Hepatocyte (in vitro differentiated cells): ENCODE data around the gene SHISA6. TPM values are rescaled to one million over a fixed set of nuclear protein-coding genes. Genes with fewer than 3 reads are reported as not detected.

Experiments used
- DNase-seq: peaks from one replicate; pipeline ENCODE4 v3.0.0-alpha.2; 2016; ENCODE audit warnings: low spot score
- H2AFZ ChIP-seq: fragments of 200-600 bp; sonication (generic); 2 replicates; pipeline ENCODE4 v1.6.0; 2016; ENCODE audit warnings: antibody characterized with exemption, mild to moderate bottlenecking
- H3K27ac ChIP-seq: fragments of 200-600 bp; sonication (generic); 2 replicates; pipeline ENCODE4 v1.5.1; 2016; ENCODE audit warnings: mild to moderate bottlenecking
- H3K27me3 ChIP-seq: fragments of 200-600 bp; sonication (generic); 2 replicates; pipeline ENCODE4 v1.6.1; 2016
- H3K36me3 ChIP-seq: fragments of 200-600 bp; sonication (generic); replicated peaks from 2 replicates; pipeline ENCODE4 v1.5.1; 2016; ENCODE audit warnings: low read depth; ENCODE audit not compliant: insufficient read depth
- H3K4me1 ChIP-seq: fragments of 200-600 bp; sonication (generic); 2 replicates; pipeline ENCODE4 v1.5.1; 2016; ENCODE audit warnings: mild to moderate bottlenecking, moderate library complexity; ENCODE audit not compliant: insufficient read depth
- H3K4me2 ChIP-seq: fragments of 200-600 bp; sonication (generic); 2 replicates; pipeline ENCODE4 v1.6.0; 2016
- H3K4me3 ChIP-seq: fragments of 200-600 bp; sonication (generic); 2 replicates; pipeline ENCODE4 v1.5.1; 2016; ENCODE audit warnings: mild to moderate bottlenecking
- H3K79me2 ChIP-seq: fragments of 200-600 bp; sonication (generic); 2 replicates; pipeline ENCODE4 v1.6.0; 2017; ENCODE audit warnings: mild to moderate bottlenecking
- H3K9me2 ChIP-seq: fragments of 200-600 bp; sonication (generic); replicated peaks from 2 replicates; pipeline ENCODE4 v1.6.0; 2017; ENCODE audit warnings: mild to moderate bottlenecking; ENCODE audit not compliant: insufficient read depth
- H3K9me3 ChIP-seq: fragments of 200-600 bp; sonication (generic); 2 replicates; pipeline ENCODE4 v1.5.1; 2016; ENCODE audit warnings: low read depth, mild to moderate bottlenecking
- H4K20me1 ChIP-seq: fragments of 200-600 bp; sonication (generic); 2 replicates; pipeline ENCODE4 v1.6.0; 2016; ENCODE audit warnings: mild to moderate bottlenecking; ENCODE audit not compliant: insufficient read depth, poor library complexity, severe bottlenecking
- CTCF ChIP-seq: fragments of 200-600 bp; sonication (generic); IDR thresholded peaks from 2 replicates; pipeline ENCODE4 v1.5.1; 2016; ENCODE audit warnings: antibody characterized with exemption, mild to moderate bottlenecking; ENCODE audit not compliant: poor library complexity
- EZH2 ChIP-seq: fragments of 200-600 bp; sonication (generic); IDR thresholded peaks from 2 replicates; pipeline ENCODE4 v1.6.1; 2016; ENCODE audit warnings: antibody characterized with exemption, mild to moderate bottlenecking, borderline replicate concordance
- EZH2phosphoT487 ChIP-seq: fragments of 200-600 bp; sonication (generic); IDR thresholded peaks from one replicate; pipeline ENCODE4 v1.6.1; 2018; ENCODE audit warnings: antibody characterized with exemption, mild to moderate bottlenecking, low read depth, moderate library complexity; ENCODE audit not compliant: unreplicated experiment, severe bottlenecking
- WGBS: methylation state at CpG from one replicate; pipeline ENCODE4 v1.1.6; 2016; ENCODE audit warnings: low lambda C conversion rate; ENCODE audit errors: missing lambda C conversion rate; 5-methylcytosine and 5-hydroxymethylcytosine counted together
- polyA plus RNA-seq: library from polyadenylated mRNA; unstranded; fragments of >200 nt; fragmentation: Nextera tagmentation; extraction: Ambion mirVana; gene quantifications from 2 replicates; pipeline ENCODE4 v1.2.1, GENCODE V29; 2016
- total RNA-seq: library from RNA; depleted of rRNA; stranded (reverse); fragments of >200 nt; gene quantifications from 2 replicates; pipeline ENCODE4 v1.2.3, GENCODE V29; 2014

Gene SHISA6
- total and polyA plus RNA-seq, 2 experiments from 2014 or later: 0.21 to 0.80 TPM

- H3K4me1 ChIP-seq: no peaks in the 10 kb centered on the region
Observed at GRCh38 chr17:11356371-11356770, 115.4 kb downstream of the SHISA6 start.

GRCh38 chr17:11363565-11364117 lies 122.6 kb downstream of the SHISA6 start:
- no peak for DNase-seq
- no peaks in the 10 kb centered on the region for H3K27me3 ChIP-seq
- H3K27ac ChIP-seq: peak overlapping the region; percentile 37
- no peaks in the 10 kb centered on the region for H3K9me3 ChIP-seq
- H3K9me2 ChIP-seq: no peaks in the 10 kb centered on the region
- no peaks in the 10 kb centered on the region for H3K79me2 ChIP-seq
- no peak overlapping the region for H3K4me2 ChIP-seq
- peaks cover 9% of the 10 kb centered on the region for H3K4me1 ChIP-seq
- no peak overlapping the region for H2AFZ ChIP-seq
- TF ChIP-seq EZH2phosphoT487: no peak
- no peak for TF ChIP-seq CTCF
- TF ChIP-seq EZH2: no peak
- 77% methylated on average over 5 of the region's 5 CpGs for WGBS
- H3K36me3 ChIP-seq: no peaks in the 10 kb centered on the region
- H3K4me3 ChIP-seq: no peak overlapping the region
- no peaks in the 10 kb centered on the region for H4K20me1 ChIP-seq

More at GRCh38 chr17:11356371-11356770, 115.4 kb downstream of the SHISA6 start:
- Histone ChIP-seq H3K36me3 (no peaks in the 10 kb centered on the region), H3K4me2 (no peak overlapping the region), H3K27ac (no peak overlapping the region), H2AFZ (no peak overlapping the region), H3K27me3 (no peaks in the 10 kb centered on the region), H3K9me3 (no peaks in the 10 kb centered on the region), H3K79me2 (no peaks in the 10 kb centered on the region), H3K4me3 (no peak overlapping the region), H3K9me2 (no peaks in the 10 kb centered on the region), H4K20me1 (no peaks in the 10 kb centered on the region)
- TF ChIP-seq EZH2 (no peak), CTCF (no peak), EZH2phosphoT487 (no peak)
- 98% methylated on average over 2 of the region's 2 CpGs for WGBS
- DNase-seq: no peak

GRCh38 chr17:11366272-11366850 lies 125.3 kb downstream of the SHISA6 start:
- no peak overlapping the region for H3K4me2 ChIP-seq
- no peak overlapping the region for H3K4me3 ChIP-seq
- no peak overlapping the region for H3K27ac ChIP-seq
- H3K9me2 ChIP-seq: no peaks in the 10 kb centered on the region
- H3K36me3 ChIP-seq: no peaks in the 10 kb centered on the region
- 72% methylated on average over 4 of the region's 4 CpGs for WGBS
- H4K20me1 ChIP-seq: no peaks in the 10 kb centered on the region
- H3K9me3 ChIP-seq: no peaks in the 10 kb centered on the region
- H3K4me1 ChIP-seq: peaks cover 9% of the 10 kb centered on the region
- no peaks in the 10 kb centered on the region for H3K27me3 ChIP-seq
- no peaks in the 10 kb centered on the region for H3K79me2 ChIP-seq
- H2AFZ ChIP-seq: no peak overlapping the region
- DNase-seq: no peak
- no peak for TF ChIP-seq EZH2phosphoT487
- TF ChIP-seq CTCF: no peak
- TF ChIP-seq EZH2: no peak
